ENCODE data around the gene IPPK. TPM values are rescaled to one million over a fixed set of nuclear protein-coding genes. Genes with fewer than 3 reads are reported as not detected.
A peak's percentile ranks its signal among the peaks of the same experiment; 100 is the strongest.

Gene IPPK
- total RNA-seq, 4 donors from 2014 or later, result 10.0 to 26.2 (median 12.5) TPM

GRCh38 chr9:92652461-92652860 lies 17.5 kb downstream of the IPPK start:
- DNase-seq (ENCODE audit: low spot score), result no peak
- TF ChIP-seq CTCF (IDR thresholded peaks at IDR 0.05), result no peak

GRCh38 chr9:92650839-92651621 lies 18.9 kb downstream of the IPPK start:
- no peak for TF ChIP-seq CTCF (IDR thresholded peaks at IDR 0.05)
- DNase-seq (ENCODE audit: low spot score) (no peak), ATAC-seq (ENCODE audit: low FRiP score) (peak; percentile 78)

More at GRCh38 chr9:92652461-92652860, 17.5 kb downstream of the IPPK start:
- no peak for ATAC-seq (ENCODE audit: low FRiP score)

GRCh38 chr9:92650296-92650695 lies 19.6 kb downstream of the IPPK start:
- ATAC-seq (ENCODE audit: low FRiP score), result no peak
- no peak for TF ChIP-seq CTCF (IDR thresholded peaks at IDR 0.05)
- no peak for DNase-seq (ENCODE audit: low spot score)

- no peak for TF ChIP-seq CTCF (IDR thresholded peaks at IDR 0.05)
- ATAC-seq (ENCODE audit: low FRiP score), result no peak
Measured at GRCh38 chr9:92649007-92649406, 20.9 kb downstream of the IPPK start.

GRCh38 chr9:92648474-92648971 lies 21.4 kb downstream of the IPPK start:
- TF ChIP-seq CTCF (IDR thresholded peaks at IDR 0.05), result no peak
- no peak for DNase-seq (ENCODE audit: low spot score)
- ATAC-seq (ENCODE audit: low FRiP score), result no peak

More at GRCh38 chr9:92649007-92649406, 20.9 kb downstream of the IPPK start:
- DNase-seq (ENCODE audit: low spot score), result no peak

- no peak for ATAC-seq (ENCODE audit: low FRiP score)
- TF ChIP-seq CTCF (IDR thresholded peaks at IDR 0.05), result no peak
- no peak for DNase-seq (ENCODE audit: low spot score)
Measured at GRCh38 chr9:92647671-92648473, 22.1 kb downstream of the IPPK start.
